HT1080 (cell line): Measurements from ENCODE around the gene ANKRD62. TPM values are rescaled to one million over a fixed set of nuclear protein-coding genes. Genes with fewer than 3 reads are reported as not detected.
"Not testable (repeated sequence)": the region's sequence is repeated elsewhere in the genome, so short reads cannot be mapped to it uniquely, and the experiment has no call there.

Experiments used
- DNase-seq: peaks from one replicate; pipeline ENCODE4 v3.0.0-alpha.2; 2015; ENCODE audit warnings: low read depth
- total RNA-seq: library from RNA; depleted of rRNA; stranded (reverse); fragments of >200 nt; shearing (Covaris generic); gene quantifications from 2 replicates; pipeline ENCODE4 v1.2.3, GENCODE V29; 2014

ANKRD62 gene
- total RNA-seq, 1 experiment from 2014 or later: 0.03 TPM

DNA sequence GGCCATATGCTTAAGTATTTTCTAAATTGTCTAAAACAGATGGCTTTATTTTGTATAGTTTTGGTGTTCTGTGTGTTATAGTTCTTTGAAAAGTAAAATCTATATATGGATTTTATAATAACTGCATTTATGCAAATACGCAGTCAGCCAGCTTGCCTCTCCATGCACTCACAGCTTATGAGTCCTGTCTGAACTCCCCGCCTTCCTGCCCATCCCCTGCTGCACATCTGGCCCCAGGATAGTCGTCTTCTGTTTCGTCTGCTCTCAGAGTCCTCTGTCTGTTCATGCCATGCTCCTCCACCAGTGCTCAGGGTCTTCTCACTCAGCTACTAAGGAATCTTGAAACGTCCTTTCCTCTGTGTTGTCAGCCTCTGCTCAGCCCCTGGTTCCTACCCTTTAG is 28.2 kb upstream of the ANKRD62 start:
- no peak for DNase-seq

DNA sequence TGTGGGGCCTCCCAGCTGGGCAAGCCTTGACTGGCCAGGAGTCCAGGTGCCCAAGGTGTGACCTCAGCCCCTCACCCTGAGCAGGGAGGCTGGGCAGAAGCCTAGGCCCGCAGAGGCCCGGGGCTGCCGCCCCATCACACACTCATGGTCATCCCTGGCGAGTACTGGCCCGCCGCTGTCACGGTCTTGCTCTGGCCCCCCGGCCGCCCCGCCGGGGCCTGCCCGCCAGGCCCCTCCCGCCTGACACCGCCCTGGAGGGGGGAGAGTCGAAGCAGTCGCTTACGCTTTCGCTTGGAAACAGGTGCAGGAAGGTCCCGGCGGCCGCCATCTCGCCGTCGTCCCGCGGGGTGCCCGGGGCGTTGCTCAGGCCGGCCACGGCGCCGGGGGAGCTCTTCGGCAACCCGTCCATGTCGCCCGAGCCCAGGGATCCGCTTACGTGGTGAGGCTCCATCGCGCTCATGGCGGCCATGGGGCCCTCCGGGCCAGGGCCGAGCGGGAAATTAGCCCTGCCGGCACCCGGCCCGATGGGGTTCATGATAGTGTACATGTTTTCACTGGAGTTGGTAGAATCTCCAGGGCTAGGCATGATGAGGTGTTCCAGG is 26.6 kb upstream of the ANKRD62 start:
- no peak for DNase-seq

DNA sequence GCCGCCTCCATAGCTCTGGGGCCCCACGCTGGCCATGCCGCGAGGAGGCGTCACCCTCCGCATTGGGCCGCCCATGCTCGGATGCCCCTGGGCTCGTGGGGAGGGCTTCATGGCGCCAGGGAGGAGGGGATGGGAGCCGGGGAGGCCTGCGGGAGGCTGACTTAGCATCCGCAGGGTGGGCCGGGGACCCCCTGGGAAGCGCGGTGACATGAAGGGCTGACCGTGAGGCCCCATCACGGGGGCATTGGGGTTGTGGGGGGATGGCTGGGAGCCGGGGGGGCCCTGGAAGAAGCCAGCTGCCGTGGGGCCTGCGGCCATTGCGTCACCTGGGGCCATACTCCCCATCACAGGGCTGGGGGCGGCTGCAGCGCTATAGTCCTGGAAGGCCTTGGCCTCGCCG is 26.0 kb upstream of the ANKRD62 start:
- DNase-seq: no peak

DNA sequence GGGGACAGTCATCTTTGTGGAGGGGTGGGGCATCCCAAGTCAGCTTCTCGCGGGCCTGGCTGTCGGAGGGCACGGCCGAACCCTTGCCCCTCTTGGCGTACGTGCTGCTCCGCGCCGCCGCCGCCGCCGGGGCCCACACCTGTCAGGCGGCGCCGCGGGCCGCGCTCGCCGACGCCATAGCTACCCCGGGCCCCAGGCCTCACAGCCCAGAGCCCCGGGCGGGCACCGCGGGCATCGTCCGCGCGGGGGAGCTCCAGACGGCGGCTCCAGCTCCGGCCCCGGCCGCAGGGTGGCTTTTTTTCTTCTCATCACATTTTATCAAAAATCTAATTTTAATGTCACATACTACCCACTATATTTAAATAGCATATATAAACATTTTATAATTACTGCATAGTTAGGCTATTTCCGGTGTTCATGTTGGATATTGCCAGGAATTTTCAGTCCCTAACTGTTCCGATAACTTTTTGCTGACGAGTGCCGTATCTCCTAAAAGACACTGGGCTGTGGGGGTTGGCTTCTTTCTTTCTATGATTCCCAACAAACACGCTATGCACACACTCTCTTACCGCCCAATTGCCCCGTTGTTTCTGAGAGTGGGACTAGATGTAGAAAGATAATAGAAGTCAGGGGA is 25.2 kb upstream of the ANKRD62 start:
- not testable (repeated sequence) for DNase-seq

DNA sequence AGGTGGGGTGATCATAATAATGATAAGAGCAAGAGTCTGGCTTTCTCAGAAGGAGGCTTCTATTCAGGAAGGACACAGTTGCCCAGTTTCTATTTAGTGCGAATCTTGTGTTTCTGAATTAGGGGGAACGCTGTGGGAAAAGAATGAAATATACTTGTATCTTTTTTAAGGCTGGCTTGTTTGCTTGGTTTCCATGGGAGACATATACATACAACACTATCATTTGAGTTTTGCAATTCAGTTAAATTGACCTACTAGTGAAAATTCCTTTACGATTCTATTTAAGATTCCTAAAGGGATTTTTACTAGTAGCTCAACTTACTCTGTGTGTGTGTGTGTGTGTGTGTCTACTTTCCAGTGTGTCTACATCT is 24.7 kb upstream of the ANKRD62 start:
- no peak for DNase-seq

DNA sequence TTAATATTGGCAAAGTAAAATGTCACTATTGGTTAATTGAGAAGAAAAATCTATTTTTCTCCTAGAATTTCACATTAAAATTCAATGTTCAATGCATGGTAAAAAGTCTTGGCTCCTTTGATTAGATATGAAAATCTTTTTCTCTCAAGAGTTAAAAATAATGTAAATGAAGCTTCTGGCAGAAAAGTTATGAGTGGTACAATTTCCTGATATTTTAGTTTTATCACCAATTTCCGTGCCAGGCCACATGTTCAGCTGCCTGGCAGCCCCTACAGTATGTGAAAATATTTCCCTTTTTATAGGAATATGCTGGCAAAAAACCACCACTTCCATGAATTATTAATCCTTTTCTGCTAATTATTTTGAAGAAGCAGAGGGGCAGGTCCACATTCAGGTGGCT is 22.6 kb upstream of the ANKRD62 start:
- not testable (repeated sequence) for DNase-seq

DNA sequence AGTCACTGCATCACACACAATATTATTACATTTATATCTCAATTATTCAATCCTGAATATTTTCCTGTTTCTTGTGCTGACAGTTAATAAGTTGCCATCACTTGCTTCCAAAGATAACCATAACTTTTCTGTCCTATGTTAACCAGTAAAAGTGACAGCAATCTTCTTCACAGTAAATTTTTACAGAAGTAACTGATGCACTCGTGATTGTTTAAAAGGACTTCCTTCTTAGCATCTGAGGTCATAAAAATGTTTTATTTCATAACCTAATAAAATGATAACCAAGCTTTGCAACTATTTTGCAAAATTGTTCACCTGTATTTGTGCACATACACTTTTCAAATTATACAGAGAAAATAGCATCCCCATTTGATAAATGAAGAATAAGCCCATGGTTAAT is 20.6 kb upstream of the ANKRD62 start:
- no peak for DNase-seq

DNA sequence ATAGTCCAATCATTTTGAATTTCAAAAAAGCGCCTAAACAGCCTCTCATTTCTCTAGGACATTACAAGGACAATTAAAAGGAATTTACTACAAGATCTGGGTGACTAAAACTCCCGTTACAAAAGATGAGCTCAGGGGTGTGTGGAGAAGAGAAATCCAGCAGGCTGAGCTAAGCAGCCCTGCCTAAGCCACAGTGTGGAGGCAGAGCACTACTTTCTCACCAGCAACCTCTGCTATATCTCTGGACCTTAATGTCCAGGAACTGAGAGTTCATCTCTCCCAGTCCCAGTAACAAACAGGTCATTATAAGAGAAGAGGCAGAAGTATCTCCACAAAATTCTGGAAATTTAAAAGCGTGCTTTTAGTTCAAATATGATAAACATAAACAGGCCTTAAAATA is 18.9 kb upstream of the ANKRD62 start:
- DNase-seq: no peak

DNA sequence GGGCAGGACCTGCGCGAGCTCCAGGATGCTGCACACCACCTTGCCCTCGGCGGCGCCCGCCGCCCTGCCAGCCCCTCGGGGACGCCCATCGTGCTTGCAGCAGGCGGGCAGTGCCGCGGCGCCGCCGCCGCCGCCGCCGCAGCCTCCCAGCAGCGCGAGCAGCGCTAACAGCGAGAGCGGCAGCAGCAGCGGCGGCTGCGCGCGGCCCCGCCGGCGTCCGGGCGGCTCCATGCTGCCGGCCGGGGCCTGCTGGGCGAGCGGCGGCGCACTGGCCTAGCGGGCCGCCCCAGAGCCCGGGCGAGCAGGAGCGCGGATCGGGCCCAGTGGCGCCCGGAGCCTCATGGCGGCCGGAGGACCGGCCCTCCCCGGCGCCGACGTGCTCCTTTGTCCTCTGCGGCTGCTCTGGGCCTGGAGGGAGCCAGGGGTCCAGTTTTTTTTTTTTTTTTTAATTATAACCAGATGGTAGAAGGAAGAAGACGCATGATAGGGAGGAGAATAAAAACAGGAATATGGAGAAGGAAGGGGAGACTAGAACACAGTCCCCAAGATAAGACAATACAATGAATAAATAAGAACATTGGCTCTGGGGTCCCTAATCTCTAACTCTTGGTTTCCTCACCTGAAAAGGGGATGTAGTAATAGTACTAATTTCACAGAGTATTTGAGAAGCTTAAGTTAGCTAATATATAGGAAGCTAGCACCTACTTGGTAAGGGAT is 17.1 kb upstream of the ANKRD62 start:
- DNase-seq: no peak

DNA sequence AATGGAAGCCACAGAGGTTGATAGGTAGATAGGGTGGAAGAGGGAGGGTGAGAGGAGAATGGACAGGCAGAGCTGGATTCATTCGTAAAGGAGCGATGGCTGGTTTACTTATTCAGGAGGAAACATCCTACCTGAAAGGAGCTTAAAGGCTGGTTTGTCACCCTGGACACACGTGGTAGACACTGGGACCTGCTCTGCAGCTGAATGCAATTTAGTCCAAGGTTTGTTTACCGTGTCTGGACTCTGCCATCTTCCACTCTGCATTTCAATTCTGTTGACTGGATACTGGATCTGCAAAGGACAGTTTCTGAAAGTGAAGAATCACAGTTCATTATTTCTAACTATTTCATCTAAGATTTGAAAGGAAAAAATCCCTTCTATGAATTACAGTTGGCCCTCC is 15.6 kb upstream of the ANKRD62 start:
- not testable (repeated sequence) for DNase-seq

DNA sequence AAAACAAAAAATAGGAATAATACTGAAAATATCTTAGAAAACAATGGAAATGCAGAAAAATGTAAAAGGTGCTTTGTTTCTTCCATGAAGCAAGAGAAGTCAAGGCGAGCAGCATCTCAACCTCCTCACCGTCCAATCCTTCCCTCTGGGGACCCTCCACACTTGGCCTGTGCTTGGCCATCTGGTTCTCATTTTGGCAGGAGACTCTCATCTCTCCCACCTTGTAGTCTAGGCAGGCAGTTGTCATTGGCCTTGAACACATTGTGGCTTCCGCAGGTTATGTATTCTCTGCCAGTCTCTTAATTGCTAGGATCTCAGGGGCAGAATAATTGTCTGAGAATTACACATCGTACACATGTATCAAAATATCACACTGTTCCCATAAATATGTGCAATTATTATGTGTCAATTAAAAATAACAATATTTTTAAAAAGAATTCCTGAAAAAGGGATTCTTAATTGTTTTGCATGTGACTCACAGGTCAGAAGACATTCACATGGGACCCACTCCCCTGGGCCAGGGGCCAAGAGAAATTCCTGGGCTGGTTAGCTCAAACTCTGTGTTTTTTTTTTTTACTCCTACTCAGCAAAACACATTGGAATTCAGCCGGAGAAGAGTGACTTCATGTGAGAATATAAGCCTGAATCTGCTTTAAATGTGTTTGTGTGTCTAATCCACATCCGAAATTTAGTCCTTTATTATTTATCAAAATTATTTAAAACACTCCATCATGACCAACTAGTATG is 14.0 kb upstream of the ANKRD62 start:
- peak; percentile 48 for DNase-seq

DNA sequence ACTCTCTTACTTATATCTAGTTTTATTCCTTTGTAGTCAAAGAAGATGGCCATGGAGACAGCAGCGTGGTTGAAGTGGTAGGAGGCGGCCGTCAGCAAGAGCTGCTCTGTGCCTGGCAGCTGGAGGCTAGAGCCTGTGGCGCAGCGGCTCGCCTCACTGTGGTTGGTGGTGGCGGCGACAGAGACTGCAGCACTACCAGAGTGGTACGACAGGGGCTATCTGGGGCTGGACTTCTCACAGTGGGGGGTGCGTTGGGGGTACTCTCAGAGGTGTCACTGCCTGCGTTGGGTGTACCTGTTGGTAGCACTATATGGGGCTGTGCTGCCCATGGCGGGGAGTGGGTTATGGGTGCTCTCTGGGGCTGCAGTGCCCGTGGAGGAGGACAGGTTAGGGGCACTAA is 8.5 kb upstream of the ANKRD62 start:
- DNase-seq: no peak

DNA sequence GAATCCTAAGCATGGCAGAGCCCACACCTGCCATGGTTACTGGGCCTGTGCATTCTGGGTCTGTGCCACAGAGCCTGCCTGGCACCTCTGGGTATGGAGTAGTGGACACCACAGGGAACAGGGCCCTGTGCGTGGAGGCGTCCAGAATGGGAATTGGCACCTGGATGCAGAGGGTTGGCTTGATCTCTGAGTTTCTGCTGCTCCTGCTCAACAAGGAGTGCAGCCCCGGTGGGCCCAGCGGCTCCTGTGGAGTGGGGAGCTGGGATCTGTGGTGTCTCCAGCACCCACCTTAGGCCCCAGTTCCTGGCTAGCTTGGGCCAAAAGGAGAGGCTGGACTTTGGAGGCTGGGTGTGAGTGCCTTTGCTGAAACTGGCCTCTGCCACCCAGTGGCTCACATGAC is 7.9 kb upstream of the ANKRD62 start:
- no peak for DNase-seq

DNA sequence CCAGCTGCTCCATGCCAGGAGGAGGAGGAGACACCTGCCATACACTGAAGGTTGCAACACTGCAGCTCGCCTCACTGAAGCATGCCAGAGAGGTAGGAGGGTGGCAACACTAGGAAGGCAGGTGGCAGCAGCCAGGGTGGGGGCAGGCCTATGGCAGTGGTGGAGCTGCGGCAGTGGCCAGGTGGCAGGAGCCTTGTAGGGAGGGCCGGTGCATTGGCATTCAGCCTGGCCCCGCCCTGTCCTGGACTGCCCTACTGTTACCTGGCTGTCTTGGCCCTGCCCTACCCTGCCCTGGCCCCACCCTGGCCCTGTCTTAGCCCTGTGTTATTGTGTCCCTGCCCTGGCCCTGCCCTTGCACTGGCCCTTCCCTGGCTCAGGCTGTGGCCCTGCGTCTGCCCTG is 7.4 kb upstream of the ANKRD62 start:
- no peak for DNase-seq

DNA sequence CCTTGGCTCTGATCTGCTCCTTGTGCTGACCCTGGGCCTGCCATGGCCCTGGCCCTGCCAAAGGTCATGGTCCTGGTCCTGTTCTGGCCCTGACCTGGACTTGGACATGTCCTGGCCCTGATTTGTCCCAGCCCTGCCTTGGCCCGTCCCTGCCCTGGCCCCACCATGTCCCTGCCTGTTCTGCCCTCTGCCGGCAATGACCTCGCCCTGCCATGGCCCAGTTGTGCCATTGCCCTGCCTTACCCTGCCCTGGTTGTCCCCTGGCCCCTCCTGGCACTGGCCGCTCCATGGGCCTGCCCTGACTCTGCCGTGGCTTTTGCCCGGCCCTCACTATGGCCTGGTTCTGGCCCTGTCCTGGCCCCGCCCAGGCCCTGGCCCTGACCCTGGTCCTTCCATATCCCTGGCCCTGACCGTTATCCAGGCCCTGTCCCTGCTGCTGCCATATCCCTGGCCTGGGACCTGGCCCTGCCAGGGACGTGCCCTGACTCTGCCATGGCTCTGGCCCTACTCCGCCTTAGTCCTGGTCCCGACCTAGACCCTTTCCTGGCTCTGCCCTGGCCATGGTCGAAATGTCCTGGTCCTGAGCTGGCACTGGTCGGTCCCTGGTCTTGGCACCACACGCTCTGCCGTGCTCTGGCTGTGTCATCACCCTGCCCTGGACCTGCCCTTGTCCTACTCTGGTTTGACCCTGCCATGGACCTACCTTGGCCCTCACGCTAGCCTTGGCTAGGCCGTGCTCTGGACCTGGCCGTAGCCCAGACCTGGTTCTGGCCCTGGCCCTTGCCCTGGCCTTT is 6.8 kb upstream of the ANKRD62 start:
- DNase-seq: no peak

DNA sequence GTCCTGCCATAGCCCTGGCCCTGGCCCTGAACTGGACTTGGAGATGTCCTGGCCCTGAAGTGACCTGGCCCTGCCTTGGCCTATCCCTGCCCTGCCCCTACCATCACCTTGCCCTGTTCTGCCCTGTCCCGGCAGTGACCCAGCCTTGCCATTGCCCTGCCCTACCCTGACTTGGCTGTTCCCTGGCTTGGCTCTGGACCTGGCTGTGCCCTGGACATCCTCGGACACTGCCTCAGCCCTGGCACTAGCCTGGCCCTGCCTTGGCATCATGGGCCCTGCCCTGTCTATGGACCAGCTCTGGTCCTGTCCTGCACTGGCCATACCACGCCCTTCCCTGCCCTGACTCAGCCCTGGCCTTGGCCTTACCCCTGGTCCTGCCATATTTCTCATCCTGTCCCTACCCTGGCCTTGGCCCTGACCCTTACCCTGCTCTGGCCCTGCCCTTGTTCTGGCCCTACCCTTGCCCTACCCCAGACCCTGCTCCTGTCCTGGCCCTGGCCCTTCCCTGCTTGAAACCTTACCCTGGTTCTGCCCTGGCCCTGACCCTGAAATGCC is 6.1 kb upstream of the ANKRD62 start:
- DNase-seq: no peak

DNA sequence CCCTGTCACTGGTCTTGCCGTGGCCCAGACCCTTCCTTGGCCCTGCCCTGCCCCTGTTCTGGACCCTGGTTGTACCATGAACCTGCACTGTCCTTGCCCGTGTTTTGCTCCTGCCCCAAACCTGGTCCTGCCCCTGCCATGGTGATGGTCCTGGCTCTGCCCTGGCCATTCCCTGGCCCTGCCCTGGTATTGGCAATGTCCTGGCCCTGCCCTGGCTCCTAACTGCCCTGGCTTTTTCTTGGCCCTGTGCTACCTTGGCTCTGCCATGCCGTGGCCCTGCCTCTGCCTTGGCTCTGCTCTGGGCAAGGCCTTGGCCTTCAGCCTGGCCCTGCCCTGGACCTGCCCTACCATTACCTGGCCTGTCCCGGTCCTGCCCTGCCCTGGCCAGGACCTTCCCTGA is 5.5 kb upstream of the ANKRD62 start:
- DNase-seq: no peak

DNA sequence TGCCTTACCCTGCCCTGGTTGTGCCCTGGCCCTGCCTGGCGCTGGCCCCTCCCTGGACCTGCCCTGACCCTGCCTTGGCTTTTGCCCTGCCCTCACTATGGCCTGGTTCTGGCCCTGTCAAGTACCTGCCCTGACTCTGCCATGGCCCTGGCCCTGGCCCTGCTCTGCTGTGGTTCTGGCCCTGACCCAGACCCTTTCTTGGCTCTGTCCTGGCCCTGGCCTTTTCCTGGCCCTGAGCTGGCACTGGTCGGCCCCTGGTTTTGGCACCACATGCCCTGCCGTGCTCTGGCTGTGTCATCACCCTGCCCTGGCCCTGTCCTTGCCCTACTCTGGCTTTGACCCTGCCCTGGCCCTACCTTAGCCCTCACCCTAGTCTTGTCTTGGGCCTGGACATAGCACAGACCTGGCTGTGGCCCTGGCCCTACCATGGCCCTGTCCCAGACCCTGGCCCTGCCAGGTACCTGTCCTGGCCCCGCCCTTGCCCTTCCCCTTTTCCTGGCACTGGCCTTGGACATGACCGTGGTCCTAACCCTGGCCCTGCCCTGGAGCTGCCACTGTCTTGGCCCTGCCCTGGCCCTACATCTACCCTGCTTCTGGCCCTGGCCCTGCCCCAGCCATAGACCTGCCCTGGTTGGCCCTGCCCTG is 4.8 kb upstream of the ANKRD62 start:
- no peak for DNase-seq

DNA sequence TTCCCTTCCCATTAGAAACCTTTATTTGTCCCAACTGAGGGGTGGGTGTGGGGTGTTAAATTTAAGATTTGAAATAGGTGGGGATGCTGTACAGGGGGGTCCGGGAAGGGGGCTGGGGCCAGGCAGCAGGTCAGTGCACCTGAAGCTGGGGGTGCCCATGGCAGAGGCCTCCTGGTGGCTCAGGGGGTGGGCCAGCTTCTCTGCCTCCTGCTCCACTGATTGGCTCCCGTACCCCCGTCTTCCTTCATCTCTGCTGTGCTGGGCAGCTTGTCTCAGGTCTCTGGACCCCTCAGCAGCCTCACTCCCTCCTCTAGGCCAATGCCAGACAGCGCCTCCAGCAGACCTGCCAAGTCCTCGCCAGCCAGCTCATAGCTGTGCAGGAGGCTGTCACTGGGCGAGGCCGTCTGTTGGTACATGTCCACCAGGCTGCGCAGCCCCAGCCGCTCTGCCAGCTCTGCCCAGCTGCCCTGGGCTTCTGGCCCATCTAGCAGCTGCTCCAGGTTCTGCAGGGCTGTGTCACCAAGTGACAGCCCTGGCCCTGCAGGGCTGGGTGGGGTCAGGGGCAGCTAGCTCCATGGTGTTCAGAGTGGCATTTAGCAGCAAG is 2.0 kb upstream of the ANKRD62 start:
- DNase-seq: no peak
